Measurements from ENCODE around the gene TRIAP1.

The TRIAP1 gene

GRCh38 chr12:120425797-120426196 lies 20.4 kb downstream of the TRIAP1 start:
- DNase-seq = no peak

DNA sequence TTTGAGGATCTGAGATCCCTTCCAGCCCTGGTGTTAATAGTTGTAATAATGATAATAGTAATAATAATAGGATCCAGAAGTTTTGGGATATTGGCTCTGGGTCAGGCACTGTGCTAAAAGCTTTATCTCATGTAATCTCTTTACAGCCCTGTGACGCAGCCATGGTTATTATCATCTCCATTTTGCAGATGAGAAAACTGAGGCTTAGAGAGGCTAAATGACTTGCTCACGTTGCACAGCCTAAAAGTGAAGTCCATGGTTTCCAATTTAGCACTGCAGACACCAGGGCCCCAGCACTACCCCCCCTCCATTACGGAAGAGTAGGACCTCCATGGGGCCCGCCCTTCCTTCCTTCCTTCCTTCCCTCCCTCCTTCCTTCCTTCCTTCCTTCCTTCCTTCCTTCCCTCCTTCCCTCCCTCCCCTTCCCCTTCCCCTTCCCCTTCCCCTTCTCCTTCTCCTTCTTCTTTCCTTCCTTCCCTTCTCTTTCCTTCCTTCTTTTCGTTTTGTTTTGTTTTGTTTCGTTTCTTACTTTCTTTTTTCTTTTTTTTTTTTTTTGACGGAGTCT lies 23.2 kb downstream of the TRIAP1 start:
- no peak for DNase-seq

- DNase-seq = no peak
Measured at GRCh38 chr12:120421701-120422100, 24.5 kb downstream of the TRIAP1 start.

DNA sequence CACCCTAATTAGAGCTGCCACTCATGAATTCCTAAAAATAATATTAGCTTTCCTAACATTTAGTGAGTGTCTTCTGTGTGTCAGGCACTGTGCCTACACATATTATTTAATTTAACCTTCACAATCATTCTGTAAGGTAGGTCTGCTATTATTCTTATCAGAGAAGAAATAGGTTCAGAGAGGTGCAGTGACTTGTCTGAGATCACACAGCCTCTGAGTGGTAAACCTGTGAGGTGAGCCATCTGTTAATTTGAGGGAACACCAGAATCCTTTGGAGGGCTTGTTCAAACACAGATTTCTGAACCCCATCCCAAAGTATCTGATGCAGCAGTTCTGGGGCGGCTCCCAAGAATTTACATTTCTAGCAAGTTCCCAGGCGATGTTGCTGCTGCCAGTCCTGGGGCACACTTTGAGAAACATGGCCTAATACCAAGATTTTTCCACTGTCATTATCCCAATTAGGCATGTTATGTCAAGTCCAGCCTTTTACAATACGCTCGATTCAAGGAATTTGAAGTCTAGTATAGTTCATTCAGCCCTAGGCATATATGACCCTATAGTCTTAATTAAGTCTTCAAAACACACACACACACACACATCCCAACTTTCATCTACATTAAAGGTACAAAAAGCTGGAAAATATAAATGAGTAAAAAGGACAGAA lies 28.1 kb downstream of the TRIAP1 start:
- no peak for DNase-seq

DNA sequence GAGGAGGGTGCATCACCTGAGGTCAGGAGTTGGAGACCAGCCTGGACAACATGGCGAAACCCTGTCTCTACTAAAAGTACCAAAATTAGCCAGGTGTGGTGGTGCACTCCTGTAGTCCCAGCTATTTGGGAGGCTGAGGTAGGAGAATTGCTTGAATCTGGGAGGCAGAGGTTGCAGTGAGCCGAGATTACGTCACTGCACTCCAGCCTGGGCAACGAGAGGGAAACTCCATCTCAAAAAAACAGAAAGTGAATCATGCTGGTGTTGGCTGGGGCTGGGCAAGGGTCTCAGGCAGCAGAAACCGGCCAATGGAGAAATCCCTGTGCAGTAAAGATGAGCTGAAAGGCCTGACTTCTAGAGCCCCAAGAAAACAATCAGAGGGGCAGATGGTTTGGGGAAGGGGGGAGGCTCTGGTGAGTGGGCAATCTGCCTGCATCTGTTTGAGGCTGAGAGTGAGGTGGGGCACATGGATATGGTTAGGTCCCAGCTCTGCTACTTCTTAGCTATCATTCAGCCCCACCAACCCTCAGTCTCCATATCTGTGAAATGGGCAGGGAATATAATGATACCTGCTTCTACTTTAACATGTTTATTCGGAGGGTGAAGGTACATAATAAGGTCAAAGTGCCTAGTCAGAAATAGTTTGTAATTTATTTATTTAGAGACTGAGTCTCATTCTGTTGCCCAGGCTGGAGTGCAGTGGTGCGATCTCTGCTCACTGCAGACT lies 29.5 kb downstream of the TRIAP1 start:
- no peak for DNase-seq

- no peak for DNase-seq
Measured at GRCh38 chr12:120413901-120414695, 32.1 kb downstream of the TRIAP1 start.

- DNase-seq = no peak
Measured at GRCh38 chr12:120412421-120412820, 33.8 kb downstream of the TRIAP1 start.

DNA sequence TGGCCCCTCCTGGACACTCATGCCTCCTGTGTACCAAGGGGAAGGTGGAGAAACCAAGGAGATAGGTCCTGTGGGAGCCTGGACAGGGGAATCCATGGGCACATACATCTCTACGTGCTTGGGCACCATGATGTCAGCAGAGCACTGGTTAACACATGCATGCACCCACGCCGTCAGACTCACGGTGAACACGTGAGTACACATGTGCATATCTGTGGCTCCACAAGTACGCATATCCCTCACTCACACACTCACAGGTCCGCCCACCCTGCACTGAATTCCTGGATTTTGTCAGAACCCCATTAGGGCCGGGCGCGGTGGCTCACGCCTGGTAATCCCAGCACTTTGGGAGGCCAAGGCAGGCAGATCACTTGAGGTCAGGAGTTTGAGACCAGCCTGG lies 37.4 kb downstream of the TRIAP1 start:
- no peak for DNase-seq

GRCh38 chr12:120406553-120406952 lies 39.6 kb downstream of the TRIAP1 start:
- DNase-seq = no peak

GRCh38 chr12:120406069-120406468 lies 40.1 kb downstream of the TRIAP1 start:
- no peak for DNase-seq

- no peak for DNase-seq
Measured at GRCh38 chr12:120404271-120404670, 41.9 kb downstream of the TRIAP1 start.

GRCh38 chr12:120403869-120404268 lies 42.3 kb downstream of the TRIAP1 start:
- no peak for DNase-seq

GRCh38 chr12:120402217-120402616 lies 44.0 kb downstream of the TRIAP1 start:
- no peak for DNase-seq

DNA sequence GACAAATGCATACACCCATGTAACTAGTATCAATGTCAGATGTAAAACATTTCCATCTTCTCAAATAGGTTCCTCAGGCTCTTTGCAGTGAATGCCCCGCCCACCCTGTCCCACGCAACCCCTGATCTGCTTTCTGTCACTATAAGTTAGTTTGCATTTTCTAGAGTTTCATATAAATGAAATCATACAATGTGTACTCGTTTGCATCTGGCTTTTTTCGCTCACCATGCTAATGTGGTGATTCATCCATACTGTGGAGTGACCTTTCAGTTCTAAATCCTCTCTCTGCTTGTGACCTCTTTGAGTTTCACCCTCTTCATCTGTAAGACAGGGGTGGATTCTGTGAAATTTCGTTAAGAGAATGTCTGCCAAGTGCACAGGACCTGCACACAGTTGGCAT lies 46.7 kb downstream of the TRIAP1 start:
- DNase-seq = no peak

DNA sequence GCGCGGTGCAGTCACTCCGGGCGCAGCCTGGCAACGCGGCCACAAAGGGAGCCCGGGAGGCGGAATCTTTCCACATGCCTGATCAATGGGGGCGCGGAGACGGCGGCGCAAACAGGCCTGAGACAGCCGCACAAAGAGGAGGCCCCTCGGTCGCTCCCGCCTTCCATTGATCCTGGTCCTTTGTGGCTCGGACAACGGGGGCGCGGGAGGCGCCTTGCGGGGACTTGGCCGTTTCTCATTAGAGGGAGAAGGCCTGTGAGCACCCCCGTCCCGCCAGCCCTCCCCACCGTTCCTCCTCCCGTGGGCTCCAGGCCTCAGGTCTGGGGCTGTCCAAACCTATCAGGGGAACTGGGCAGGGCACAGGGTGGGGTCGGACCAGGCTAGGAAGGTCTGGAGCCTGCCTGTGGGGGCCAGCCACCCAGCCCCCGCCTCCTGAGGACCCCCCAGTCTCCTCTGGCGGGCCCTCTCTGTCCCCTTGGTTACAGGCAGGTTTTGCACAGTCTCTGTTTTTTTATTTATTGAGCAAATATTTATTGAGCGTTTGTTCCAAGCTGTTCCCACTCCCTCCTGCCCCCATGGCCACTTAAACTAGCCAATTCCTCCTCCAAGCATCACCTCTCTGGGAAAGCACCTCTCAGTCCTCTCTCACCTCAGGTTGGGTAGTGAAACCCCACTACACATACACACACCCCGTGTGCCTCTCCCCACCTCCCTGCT lies 48.2 kb downstream of the TRIAP1 start:
- no peak for DNase-seq

GRCh38 chr12:120394483-120395367 lies 51.5 kb downstream of the TRIAP1 start:
- no peak for DNase-seq

All from NCI-H1694 treated with DMSO at 0.1 percent for 48 hours (cell line).